ENCODE results near the gene STAB1.
A peak's percentile ranks its signal among the peaks of the same experiment; 100 is the strongest.

Gene STAB1, protein sequence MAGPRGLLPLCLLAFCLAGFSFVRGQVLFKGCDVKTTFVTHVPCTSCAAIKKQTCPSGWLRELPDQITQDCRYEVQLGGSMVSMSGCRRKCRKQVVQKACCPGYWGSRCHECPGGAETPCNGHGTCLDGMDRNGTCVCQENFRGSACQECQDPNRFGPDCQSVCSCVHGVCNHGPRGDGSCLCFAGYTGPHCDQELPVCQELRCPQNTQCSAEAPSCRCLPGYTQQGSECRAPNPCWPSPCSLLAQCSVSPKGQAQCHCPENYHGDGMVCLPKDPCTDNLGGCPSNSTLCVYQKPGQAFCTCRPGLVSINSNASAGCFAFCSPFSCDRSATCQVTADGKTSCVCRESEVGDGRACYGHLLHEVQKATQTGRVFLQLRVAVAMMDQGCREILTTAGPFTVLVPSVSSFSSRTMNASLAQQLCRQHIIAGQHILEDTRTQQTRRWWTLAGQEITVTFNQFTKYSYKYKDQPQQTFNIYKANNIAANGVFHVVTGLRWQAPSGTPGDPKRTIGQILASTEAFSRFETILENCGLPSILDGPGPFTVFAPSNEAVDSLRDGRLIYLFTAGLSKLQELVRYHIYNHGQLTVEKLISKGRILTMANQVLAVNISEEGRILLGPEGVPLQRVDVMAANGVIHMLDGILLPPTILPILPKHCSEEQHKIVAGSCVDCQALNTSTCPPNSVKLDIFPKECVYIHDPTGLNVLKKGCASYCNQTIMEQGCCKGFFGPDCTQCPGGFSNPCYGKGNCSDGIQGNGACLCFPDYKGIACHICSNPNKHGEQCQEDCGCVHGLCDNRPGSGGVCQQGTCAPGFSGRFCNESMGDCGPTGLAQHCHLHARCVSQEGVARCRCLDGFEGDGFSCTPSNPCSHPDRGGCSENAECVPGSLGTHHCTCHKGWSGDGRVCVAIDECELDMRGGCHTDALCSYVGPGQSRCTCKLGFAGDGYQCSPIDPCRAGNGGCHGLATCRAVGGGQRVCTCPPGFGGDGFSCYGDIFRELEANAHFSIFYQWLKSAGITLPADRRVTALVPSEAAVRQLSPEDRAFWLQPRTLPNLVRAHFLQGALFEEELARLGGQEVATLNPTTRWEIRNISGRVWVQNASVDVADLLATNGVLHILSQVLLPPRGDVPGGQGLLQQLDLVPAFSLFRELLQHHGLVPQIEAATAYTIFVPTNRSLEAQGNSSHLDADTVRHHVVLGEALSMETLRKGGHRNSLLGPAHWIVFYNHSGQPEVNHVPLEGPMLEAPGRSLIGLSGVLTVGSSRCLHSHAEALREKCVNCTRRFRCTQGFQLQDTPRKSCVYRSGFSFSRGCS (N-terminal part only)

DNA sequence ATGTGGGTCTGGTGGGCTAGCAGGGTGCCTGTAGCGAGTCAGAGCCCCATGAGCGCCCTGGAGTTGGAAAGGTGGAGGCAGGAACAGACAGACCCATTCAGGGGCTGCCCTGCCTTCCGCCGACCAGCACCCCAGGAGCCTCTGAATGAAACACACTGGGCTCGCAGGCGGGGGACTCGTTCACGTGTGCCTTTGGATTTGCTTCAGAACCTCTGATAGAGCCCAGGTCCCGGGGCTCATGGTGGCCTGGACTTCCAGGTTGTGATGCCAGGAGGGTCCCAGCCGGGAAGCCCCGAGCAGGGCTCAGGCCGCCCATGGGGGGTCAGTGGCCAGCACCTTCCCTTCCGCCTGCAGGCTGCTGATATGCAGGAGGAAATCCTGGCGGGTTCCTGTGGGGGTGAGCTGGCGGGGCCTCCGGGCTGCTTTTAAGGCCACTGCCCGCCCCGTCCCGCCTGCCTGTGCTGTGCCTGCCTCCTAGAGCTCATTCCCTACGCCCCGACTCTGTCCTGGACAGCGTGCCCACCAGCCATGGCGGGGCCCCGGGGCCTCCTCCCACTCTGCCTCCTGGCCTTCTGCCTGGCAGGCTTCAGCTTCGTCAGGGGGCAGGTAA is at the start of gene STAB1:
TSS of gene STAB1 (plus strand) at position 453 of the 610 bp plus-strand sequence. CDS start at position 529, 76 bp downstream.
- Mint-ChIP-seq H3K9me3 (no peaks in the 10 kb centered on the region), H3K27me3 (no peaks in the 10 kb centered on the region), H3K4me3 (no peak within 1 kb of the TSS), H3K36me3 (peaks cover 16% of the 10 kb centered on the region), H3K27ac (no peak within 1 kb of the TSS), H3K4me1 (peaks cover 15% of the 10 kb centered on the region)
- ATAC-seq: no peak

DNA sequence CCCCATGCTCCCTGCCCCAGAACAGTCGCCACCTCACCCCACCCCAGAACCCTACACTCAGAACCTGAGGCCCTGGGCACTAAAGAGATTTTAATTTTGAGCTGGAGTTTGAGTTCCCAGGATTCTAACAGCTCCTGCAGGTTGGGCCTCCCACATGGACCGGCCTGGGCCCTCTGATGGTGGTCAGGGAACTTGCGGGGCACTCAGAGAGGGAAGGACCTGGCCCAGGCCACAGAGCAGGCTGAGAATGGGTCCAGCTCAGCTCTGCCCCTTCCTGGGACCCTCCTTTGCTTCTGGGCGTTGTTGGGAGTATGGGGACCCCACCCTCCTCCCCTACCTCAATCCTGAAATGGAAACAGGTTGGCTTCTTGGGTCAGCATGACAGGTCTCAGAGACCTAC is 49.1 kb upstream of the STAB1 start:
- Mint-ChIP-seq H3K36me3 (no peaks in the 10 kb centered on the region), H3K27me3 (no peaks in the 10 kb centered on the region), H3K9me3 (no peaks in the 10 kb centered on the region), H3K4me3 (no peak overlapping the region), H3K4me1 (peaks cover 19% of the 10 kb centered on the region), H3K27ac (peak overlapping the region; percentile 74)
- no peak for ATAC-seq

DNA sequence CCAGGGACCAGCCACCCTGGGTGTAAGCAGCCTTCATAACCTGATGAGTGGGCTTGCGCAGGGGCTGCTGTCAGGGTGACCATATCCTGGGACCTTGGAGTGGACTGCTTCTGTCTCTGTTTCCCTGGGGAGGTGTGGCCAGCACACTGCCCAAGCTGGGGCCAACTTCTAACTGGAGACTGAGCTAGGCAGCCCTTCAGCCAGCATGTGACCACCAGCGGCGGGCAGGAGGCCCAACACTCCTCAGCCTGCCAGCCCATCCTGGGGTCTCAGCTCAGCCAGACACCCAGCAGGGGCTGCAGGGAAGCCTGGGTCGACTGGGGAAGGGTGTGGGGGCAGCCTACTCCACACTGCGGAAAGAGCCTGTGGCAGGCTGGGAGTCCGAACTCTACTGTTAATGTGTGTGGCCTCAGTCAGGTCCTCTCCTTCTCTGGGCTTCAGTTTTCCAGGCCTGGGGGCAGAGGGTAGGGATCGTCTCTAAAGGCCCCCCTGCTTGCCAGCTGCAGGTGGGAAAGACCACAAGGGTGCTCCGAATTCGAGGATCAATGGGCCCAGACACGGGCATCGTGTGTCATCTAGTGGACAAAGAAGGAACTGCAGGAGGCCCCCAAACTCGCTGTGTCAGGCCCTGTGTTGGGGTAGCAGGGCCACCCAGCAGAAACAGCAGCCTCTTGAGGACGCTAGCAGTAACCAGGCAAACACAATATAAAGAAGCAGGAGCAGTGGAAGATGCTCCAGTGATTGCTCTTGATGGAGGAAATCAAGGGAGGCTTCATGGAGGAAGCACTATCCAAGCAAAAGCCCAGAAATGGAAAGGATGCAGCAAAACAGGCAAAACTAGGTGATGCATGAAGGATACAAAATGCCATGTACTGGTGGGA is 48.3 kb upstream of the STAB1 start:
- no peaks in the 10 kb centered on the region for H3K9me3 Mint-ChIP-seq
- peak; percentile 59 for ATAC-seq
- no peaks in the 10 kb centered on the region for H3K36me3 Mint-ChIP-seq
- no peak overlapping the region for H3K4me3 Mint-ChIP-seq
- no peaks in the 10 kb centered on the region for H3K27me3 Mint-ChIP-seq
- no peak overlapping the region for H3K27ac Mint-ChIP-seq
- peaks cover 19% of the 10 kb centered on the region for H3K4me1 Mint-ChIP-seq

DNA sequence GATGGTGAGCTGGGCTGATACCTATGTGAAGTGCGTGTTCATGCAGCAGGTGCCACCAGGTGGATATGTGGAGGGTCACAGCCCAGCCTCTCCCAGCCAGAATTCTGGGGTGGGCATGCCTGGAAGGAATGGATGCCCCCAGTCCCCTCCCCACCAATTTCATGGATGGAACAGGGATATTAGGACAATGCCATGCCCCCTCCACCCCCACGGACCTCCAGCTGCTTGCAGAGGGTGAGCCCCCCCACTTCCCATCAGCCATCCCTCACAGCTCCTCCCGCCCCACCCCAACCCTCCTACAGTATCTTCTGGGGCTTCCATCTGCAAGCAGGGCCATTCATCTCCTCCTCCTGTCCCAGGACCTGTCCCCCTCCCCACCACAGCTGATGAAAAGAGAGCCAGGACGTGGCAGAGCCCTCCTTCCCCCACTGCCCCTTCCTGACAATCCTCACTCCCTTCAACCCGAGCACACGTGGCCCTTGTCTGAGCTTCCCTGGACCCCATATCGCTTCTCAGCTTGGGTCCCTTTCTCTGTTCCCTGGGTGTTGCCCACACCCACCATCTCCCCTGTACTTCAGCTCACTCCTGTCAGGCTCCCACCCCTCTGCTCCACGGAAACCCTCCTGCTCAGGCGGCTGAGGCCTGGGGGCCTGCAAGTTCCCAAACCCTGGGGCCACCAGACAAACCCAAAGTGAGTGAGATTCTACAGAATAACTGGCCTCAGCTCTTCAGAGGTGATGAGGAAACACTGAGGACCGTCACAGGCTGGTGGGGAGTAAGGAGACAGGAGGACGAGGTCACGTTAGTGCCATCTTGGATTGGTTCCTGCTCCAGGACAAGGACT is 47.4 kb upstream of the STAB1 start:
- Mint-ChIP-seq H3K4me3 (no peak overlapping the region), H3K36me3 (no peaks in the 10 kb centered on the region), H3K27ac (no peak overlapping the region), H3K9me3 (no peaks in the 10 kb centered on the region), H3K4me1 (peaks cover 19% of the 10 kb centered on the region), H3K27me3 (no peaks in the 10 kb centered on the region)
- no peak for ATAC-seq

DNA sequence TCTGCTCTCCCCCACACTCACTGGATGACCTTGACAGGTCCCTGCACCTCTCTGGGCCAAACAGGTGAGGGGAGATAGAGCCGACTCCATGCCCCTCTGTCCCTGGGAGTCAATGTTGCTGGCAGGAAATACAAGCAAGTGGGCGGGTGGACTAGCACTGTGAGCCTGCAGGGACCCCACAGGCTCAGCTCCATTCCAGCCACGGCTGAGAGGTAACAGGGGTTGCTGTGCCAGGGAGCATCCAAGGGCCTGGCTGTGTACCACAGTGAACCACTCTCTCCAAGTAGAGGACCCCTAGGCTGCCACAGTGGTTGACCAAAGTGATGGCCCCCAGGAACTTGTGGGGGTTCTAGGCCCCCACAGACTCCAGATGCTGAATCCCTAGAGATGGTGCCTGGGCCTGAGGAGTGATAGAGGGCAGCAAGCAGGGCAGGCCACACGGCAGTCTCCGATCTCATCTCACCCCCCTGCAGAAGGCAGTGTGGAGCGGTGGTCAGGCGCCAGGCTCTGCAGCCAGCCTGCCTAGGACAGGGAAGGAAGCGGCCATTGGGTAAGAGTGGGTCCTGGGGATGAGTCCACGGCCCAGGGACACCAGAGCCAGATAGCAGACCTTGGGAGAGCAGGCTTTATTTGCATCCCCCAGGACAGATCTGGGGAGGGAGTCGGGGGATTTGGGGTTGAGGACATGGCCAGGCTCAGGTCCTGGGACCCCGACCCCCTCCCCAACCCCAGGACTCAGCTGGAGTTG is 44.5 kb upstream of the STAB1 start:
- peaks cover 27% of the 10 kb centered on the region for H3K4me1 Mint-ChIP-seq
- no peak overlapping the region for H3K27ac Mint-ChIP-seq
- H3K9me3 Mint-ChIP-seq: no peaks in the 10 kb centered on the region
- H3K36me3 Mint-ChIP-seq: no peaks in the 10 kb centered on the region
- no peak for ATAC-seq
- H3K27me3 Mint-ChIP-seq: no peaks in the 10 kb centered on the region
- H3K4me3 Mint-ChIP-seq: no peak overlapping the region

DNA sequence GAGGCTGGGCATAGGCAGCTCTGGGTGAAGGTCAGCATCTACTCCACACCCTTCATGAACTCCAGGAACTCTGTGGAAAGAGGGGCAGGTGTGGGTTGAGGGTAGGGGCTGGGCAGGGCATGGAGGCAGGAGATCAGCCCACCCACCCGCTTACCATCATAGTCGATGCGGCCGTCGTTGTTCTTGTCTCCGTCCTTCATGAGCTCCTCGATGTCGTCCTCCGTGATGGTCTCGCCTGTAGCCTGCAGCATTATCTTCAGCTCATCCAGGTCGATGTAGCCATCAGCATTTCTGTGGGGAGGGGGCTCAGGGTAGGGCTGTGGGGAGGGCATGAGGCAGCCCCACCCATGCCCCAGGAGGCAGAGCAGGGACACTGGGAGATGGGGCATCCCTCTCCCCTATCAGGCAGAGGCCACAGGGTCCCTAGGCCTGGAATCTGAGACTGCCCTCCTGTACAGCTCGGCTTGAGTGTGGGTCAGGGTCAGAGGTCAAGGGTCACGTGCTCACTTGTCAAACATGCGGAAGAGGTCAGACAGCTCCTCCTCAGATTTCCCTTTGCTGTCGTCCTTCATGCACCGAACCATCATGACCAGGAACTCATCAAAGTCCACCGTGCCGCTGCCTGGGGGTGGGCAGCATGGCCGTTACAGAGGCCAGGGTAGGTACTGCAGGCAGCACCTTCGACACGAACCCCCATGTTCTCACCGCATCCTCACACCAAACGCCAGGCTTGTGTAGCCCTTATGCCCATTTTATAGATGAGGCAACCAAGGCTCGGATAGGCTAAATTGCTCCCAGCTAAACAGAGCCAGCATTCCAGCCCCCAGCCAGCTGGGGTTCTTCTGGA is 43.7 kb upstream of the STAB1 start:
- Mint-ChIP-seq H3K27me3 (no peaks in the 10 kb centered on the region), H3K4me3 (no peak overlapping the region), H3K4me1 (peaks cover 32% of the 10 kb centered on the region), H3K27ac (no peak overlapping the region), H3K9me3 (no peaks in the 10 kb centered on the region), H3K36me3 (no peaks in the 10 kb centered on the region)
- ATAC-seq: no peak

DNA sequence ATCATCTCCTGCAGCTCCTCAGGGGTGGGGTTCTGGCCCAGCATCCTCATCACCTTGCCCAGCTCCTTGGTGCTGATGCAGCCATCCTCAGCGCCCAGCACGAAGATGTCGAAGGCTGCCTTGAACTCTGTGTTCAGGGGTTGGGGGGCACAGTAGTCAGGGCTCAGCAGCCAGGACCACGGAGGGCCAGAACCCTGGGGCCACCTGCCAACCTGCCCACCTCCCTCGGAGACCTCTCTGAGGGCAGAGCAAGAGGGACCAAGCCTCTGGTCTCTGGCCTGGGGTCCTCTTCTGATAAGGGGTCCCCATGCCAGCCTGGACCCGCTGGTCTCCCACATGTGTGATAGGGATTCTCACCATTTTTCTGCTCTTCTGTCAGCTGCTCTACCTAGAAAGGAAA is 43.0 kb upstream of the STAB1 start:
- Mint-ChIP-seq H3K4me1 (peaks cover 34% of the 10 kb centered on the region), H3K36me3 (no peaks in the 10 kb centered on the region), H3K27me3 (no peaks in the 10 kb centered on the region), H3K9me3 (no peaks in the 10 kb centered on the region), H3K27ac (no peak overlapping the region), H3K4me3 (no peak overlapping the region)
- no peak for ATAC-seq

DNA sequence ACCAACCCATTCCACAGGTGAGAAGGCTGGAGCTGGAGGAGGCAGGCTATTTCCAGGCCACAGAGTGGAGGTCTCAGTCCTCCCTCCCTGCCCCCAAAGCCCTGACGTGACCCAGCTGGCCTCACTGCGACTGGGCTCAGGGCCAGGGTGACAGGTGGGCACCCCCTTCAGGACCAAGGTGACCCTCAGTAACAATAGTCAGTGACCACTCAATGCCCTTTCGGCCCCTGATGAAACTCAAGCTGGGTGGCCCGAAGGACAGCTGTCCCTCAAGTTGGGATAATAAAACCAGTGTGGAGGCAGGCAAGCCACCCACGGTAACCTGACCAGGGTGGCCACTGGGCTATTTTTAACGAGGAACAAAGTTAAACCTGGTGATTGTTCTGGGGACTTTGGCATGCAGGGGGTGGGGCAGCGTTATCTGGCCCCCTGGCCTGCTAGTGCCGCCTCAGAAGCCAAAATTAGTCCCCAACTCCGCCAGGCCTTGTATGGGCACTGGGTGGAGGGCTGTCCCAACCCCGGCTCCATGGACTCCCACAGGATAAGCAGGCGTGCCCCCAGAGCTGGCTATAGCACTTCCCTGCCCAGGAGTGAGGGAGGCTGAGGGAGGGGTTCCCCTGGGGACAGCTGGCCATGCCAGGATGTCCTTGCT is 42.4 kb upstream of the STAB1 start:
- Mint-ChIP-seq H3K4me1 (peaks cover 37% of the 10 kb centered on the region), H3K9me3 (no peaks in the 10 kb centered on the region), H3K36me3 (peaks cover 6% of the 10 kb centered on the region), H3K4me3 (no peak overlapping the region), H3K27ac (peak overlapping the region; percentile 99), H3K27me3 (no peaks in the 10 kb centered on the region)
- no peak for ATAC-seq

DNA sequence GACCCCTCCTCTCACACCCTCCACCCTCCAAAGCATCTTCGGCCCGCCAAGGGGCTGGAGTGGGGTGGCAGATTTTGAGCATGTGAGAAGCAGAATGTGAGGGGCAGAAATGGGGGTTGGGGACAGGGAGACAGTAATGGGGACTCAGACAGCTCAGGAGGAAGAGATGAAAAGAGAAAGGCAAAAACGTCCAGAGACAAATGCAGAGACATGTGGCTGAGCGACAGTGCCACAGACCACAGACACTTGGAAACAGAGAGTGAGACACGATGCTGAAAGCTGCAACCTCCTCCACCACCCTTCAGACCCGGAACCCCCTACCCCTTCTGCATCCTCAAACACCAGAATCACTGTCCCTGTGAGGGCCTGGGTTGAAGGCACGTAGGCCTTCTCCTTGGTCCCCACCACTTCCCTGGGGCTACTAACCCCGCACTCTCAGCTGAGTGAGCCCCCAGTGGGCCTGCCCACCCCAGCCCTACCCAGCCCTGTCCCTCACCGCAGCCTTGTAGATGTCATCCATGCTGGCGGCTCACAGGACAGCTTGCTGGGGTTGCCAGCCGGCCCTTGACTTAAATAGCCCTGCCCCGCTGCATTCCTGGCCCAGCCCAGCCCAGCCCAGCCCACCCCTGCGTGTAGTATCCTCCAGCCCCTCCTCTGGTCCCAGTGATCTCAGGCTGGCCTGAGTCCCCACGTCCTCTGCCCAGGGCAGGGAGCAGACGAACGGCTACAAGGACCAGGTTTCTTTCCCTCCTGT is 41.5 kb upstream of the STAB1 start, which contains the start of gene TNNC1:
TSS of gene TNNC1 (minus strand) at position 546 of the 754 bp plus-strand sequence. CDS start at position 520, 26 bp downstream.
- H3K27me3 Mint-ChIP-seq: no peaks in the 10 kb centered on the region
- H3K4me1 Mint-ChIP-seq: peaks cover 46% of the 10 kb centered on the region
- H3K9me3 Mint-ChIP-seq: no peaks in the 10 kb centered on the region
- H3K36me3 Mint-ChIP-seq: peaks cover 6% of the 10 kb centered on the region
- H3K27ac Mint-ChIP-seq: peak within 1 kb of the TSS; percentile 99
- peak within 1 kb of the TSS; percentile 86 for H3K4me3 Mint-ChIP-seq
- ATAC-seq: no peak

DNA sequence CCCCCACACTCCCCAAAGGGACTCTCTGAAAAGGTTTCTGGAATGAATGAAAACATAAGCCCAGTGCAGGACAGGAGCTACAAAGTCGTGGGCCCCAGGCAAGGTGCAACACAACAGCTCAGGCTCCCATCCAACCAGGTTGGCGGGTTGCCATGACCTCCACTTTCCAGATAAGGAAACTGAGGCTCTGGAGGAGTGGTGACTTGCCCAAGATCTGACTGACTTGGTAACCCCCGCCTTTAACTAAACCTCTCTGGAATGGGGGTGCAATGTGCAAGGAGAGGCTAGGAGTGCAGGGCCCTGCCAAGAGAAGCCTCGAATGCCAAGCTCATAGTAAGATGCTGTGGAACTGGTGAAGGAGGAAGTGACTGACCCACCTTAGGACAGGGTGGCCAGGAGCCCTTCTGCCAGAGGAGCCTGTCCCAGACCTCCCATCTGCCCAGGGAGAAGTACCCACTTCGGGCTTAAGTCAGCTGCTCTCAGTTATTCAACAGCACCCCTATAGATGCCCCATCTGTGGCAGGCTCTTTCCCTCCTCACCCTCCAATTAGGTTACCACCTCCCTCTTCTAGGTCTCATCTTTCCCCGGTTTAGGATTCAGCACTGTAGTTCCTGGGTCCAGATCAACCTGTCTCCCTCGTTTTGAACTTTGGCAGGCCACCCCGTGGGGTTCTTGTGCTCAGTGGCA is 40.7 kb upstream of the STAB1 start:
- Mint-ChIP-seq H3K27ac (peak overlapping the region; percentile 99), H3K27me3 (no peaks in the 10 kb centered on the region), H3K4me3 (peak overlapping the region; percentile 86), H3K9me3 (no peaks in the 10 kb centered on the region), H3K36me3 (peaks cover 6% of the 10 kb centered on the region), H3K4me1 (peaks cover 52% of the 10 kb centered on the region)
- ATAC-seq: no peak

DNA sequence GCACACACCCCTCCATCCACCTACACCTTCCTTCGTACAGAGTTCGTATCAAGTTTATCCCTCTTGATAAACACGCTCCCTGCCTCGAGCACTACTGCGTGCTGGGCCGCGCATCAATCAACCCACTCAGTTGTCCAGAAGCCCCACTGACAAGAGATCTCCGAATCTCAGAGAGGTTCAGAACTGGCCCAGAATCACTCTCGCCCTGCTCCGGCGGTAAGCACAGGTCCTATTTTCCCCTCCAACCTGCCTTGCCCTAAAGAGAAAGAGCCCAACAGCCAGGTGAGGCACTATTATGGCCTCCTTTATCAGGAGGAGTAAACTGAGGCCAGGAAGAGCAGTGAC is 40.2 kb upstream of the STAB1 start:
- H3K4me1 Mint-ChIP-seq: peaks cover 52% of the 10 kb centered on the region
- peak overlapping the region; percentile 86 for H3K4me3 Mint-ChIP-seq
- H3K27ac Mint-ChIP-seq: peak overlapping the region; percentile 99
- H3K36me3 Mint-ChIP-seq: peaks cover 6% of the 10 kb centered on the region
- H3K9me3 Mint-ChIP-seq: no peaks in the 10 kb centered on the region
- no peaks in the 10 kb centered on the region for H3K27me3 Mint-ChIP-seq
- ATAC-seq: no peak

Measured in stimulated activated memory B cell treated with anti-CD40 and anti-IgM and Interleukin-4, amounts not matched to agents 10 μg/mL and 1 μg/mL and 100 μg/mL, for 72 hours (primary cell).